ENCODE results near the gene MTERF4. TPM values are rescaled to one million over a fixed set of nuclear protein-coding genes. Genes with fewer than 3 reads are reported as not detected.

MTERF4 gene
- total and polyA plus RNA-seq, 2 of the 13 experiments (the other 11 are each of a cell fraction or from before 2014, with no cell fraction given): 50.5 to 59.8 TPM

DNA sequence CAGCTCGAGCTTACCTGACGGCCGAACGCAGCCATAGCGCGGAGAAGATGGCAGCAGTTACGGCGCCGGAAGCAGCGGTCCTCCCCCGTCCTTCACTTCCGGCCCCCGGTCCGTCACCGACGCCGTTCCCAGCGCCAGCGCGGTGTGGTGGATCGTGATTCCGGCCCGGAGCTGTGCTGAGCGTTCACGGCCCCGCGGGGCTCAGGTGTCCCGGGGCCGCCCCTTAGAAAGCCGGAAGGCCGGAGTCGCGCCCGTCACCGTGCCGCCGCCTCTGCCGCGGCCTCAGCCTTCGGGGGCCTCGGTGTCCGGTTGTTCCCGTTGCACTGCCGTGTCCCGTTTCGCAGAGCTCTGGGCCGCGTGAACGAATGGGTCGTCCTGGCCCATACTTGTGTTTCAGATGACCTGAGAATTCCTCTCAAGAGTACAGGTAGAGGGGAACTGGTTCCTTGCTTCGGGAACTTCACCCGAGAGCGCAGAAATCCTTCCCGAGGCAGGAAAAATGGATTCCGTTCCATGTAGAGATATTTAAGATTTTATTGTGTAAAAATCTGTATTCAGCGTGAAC lies at the start of gene MTERF4 (continued):
- TF ChIP-seq SIN3B (IDR thresholded peaks at IDR 0.05; ENCODE audit: low read length) (peak; percentile 98), CREM (IDR thresholded peaks at IDR 0.05) (peak; percentile 63), CREM (CRISPR knock-in tag; IDR thresholded peaks at IDR 0.05) (peak; percentile 71; the same call in 1 of the 2 replicates), ZNF878 (CRISPR knock-in tag; IDR thresholded peaks at IDR 0.05) (peak; percentile 97), HES4 (CRISPR knock-in tag; IDR thresholded peaks at IDR 0.05; ENCODE audit: borderline replicate concordance) (peak; percentile 98), ZFP1 (CRISPR knock-in tag; IDR thresholded peaks at IDR 0.05) (peak; percentile 98), SIN3A (IDR thresholded peaks at IDR 0.05; ENCODE audit: borderline replicate concordance, low read depth, low read length) (peak; percentile 92; the same call in 1 of the 2 replicates), ZNF3 (CRISPR knock-in tag; IDR thresholded peaks at IDR 0.05) (peak; percentile 53; the same call in 1 of the 2 replicates), ZNF496 (CRISPR knock-in tag; IDR thresholded peaks at IDR 0.05; ENCODE audit: insufficient replicate concordance) (no peak), ZNF292 (CRISPR knock-in tag; IDR thresholded peaks at IDR 0.05; ENCODE audit: borderline replicate concordance, low read depth) (peak; percentile 89; the same call in 1 of the 2 replicates), FOXK2 (IDR thresholded peaks at IDR 0.05) (no peak), ELF1 (CRISPR knock-in tag; IDR thresholded peaks at IDR 0.05) (peak; percentile 96), SIX1 (CRISPR knock-in tag; IDR thresholded peaks at IDR 0.05; ENCODE audit: borderline replicate concordance) (peak; percentile 87; the same call in 1 of the 2 replicates), RNF2 (conservative IDR thresholded peaks at IDR 0.05; ENCODE audit: low read depth) (peak; percentile 79), RBAK (CRISPR knock-in tag; IDR thresholded peaks at IDR 0.05) (peak; percentile 88), ZNF543 (CRISPR knock-in tag; IDR thresholded peaks at IDR 0.05) (peak; percentile 96), HMG20B (CRISPR knock-in tag; conservative IDR thresholded peaks at IDR 0.05) (peak; percentile 89), ARID2 (CRISPR knock-in tag; IDR thresholded peaks at IDR 0.05; ENCODE audit: borderline replicate concordance) (no peak; the same call in 1 of the 2 replicates)
- TF ChIP-seq, protein P1, sequence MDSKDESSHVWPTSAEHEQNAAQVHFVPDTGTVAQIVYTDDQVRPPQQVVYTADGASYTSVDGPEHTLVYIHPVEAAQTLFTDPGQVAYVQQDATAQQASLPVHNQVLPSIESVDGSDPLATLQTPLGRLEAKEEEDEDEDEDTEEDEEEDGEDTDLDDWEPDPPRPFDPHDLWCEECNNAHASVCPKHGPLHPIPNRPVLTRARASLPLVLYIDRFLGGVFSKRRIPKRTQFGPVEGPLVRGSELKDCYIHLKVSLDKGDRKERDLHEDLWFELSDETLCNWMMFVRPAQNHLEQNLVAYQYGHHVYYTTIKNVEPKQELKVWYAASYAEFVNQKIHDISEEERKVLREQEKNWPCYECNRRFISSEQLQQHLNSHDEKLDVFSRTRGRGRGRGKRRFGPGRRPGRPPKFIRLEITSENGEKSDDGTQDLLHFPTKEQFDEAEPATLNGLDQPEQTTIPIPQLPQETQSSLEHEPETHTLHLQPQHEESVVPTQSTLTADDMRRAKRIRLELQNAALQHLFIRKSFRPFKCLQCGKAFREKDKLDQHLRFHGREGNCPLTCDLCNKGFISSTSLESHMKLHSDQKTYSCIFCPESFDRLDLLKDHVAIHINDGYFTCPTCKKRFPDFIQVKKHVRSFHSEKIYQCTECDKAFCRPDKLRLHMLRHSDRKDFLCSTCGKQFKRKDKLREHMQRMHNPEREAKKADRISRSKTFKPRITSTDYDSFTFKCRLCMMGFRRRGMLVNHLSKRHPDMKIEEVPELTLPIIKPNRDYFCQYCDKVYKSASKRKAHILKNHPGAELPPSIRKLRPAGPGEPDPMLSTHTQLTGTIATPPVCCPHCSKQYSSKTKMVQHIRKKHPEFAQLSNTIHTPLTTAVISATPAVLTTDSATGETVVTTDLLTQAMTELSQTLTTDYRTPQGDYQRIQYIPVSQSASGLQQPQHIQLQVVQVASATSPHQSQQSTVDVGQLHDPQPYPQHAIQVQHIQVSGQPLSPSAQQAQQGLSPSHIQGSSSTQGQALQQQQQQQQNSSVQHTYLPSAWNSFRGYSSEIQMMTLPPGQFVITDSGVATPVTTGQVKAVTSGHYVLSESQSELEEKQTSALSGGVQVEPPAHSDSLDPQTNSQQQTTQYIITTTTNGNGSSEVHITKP (CRISPR knock-in tag; IDR thresholded peaks at IDR 0.05; ENCODE audit: low read depth): peak; percentile 92
- TF ChIP-seq, protein P2, sequence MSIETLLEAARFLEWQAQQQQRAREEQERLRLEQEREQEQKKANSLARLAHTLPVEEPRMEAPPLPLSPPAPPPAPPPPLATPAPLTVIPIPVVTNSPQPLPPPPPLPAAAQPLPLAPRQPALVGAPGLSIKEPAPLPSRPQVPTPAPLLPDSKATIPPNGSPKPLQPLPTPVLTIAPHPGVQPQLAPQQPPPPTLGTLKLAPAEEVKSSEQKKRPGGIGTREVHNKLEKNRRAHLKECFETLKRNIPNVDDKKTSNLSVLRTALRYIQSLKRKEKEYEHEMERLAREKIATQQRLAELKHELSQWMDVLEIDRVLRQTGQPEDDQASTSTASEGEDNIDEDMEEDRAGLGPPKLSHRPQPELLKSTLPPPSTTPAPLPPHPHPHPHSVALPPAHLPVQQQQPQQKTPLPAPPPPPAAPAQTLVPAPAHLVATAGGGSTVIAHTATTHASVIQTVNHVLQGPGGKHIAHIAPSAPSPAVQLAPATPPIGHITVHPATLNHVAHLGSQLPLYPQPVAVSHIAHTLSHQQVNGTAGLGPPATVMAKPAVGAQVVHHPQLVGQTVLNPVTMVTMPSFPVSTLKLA (IDR thresholded peaks at IDR 0.05): no peak
- TF ChIP-seq, protein P3, sequence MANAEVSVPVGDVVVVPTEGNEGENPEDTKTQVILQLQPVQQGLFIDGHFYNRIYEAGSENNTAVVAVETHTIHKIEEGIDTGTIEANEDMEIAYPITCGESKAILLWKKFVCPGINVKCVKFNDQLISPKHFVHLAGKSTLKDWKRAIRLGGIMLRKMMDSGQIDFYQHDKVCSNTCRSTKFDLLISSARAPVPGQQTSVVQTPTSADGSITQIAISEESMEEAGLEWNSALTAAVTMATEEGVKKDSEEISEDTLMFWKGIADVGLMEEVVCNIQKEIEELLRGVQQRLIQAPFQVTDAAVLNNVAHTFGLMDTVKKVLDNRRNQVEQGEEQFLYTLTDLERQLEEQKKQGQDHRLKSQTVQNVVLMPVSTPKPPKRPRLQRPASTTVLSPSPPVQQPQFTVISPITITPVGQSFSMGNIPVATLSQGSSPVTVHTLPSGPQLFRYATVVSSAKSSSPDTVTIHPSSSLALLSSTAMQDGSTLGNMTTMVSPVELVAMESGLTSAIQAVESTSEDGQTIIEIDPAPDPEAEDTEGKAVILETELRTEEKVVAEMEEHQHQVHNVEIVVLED (CRISPR knock-in tag; IDR thresholded peaks at IDR 0.05; ENCODE audit: borderline replicate concordance): peak; percentile 94
- TF ChIP-seq, protein P4, sequence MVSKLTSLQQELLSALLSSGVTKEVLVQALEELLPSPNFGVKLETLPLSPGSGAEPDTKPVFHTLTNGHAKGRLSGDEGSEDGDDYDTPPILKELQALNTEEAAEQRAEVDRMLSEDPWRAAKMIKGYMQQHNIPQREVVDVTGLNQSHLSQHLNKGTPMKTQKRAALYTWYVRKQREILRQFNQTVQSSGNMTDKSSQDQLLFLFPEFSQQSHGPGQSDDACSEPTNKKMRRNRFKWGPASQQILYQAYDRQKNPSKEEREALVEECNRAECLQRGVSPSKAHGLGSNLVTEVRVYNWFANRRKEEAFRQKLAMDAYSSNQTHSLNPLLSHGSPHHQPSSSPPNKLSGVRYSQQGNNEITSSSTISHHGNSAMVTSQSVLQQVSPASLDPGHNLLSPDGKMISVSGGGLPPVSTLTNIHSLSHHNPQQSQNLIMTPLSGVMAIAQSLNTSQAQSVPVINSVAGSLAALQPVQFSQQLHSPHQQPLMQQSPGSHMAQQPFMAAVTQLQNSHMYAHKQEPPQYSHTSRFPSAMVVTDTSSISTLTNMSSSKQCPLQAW (CRISPR knock-in tag; IDR thresholded peaks at IDR 0.05): peak; percentile 98
